Measurements from ENCODE around the gene TMEM203. TPM values are rescaled to one million over a fixed set of nuclear protein-coding genes. Genes with fewer than 3 reads are reported as not detected.
A peak's percentile ranks its signal among the peaks of the same experiment; 100 is the strongest.

The TMEM203 gene
- total RNA-seq, 4 donors from 2014 or later = 18.9 to 42.1 (median 28.7) TPM

DNA sequence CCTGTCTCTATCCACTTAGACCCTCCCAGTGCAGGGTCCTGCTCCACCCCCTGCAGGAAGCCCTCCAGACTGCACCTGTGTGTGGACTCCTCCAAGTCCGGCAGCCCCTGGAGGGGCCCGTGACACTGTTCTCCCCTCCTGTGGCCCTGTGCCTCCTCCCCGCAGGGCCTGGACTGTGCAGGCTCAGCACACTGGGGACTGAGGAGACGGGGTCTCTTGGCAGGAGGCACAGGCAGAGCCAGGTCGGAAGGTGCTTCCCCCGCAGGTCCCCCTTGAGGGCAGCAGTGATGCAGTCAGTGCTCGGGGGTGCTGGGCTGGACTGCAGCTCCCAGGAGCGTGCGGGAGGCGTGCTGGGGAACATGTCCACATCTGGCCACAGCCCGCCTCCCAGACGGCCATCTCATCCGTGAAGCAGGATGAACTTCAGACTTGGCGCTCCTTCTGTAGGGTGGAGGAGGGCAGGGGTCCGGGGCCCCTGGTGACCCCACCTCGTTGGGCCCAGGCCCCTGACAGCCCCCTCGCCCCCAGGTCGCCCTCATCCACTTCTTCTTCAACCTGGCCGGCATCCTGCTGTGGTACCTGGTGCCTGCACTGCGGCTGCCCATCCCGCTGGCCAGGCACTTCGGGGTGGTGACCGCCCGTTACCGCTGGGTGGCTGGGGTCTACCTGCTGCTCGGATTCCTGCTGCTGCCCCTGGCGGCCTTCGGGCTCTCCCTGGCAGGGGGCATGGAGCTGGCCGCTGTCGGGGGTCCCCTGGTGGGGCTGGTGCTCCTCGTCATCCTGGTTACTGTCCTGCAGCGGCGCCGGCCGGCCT is 30.2 kb upstream of the TMEM203 start:
- H3K27ac ChIP-seq = no peak overlapping the region
- in situ Hi-C loops (cut with MboI; ENCODE audit: low pct_ligation_motif_present in 1 of 4, low pct_unique_long_range_greater_than_20kb in 1 of 4, low sequenced_read_pairs in 3 of 4) (loop anchor here in 1 of 4 donors (10.0 kb wide), 1 partner anchor 111 kb away; no protein-coding TSS in a partner anchor), intact Hi-C loops (cut with DNase I; ENCODE audit: low total_unique reads) (no loop called here)
- WGBS, 2 donors (ENCODE audit: low coverage in 1 of 2) = 61% methylated on average over 15 of the region's 35 CpGs; no CpG with 5 or more reads in 1 of the 2 donors
- H3K4me3 ChIP-seq = peak overlapping the region in 1 of 4 donors; percentile 26
- TF ChIP-seq EP300 (IDR thresholded peaks at IDR 0.05; ENCODE audit: low read depth) (no peak), POLR2A (IDR thresholded peaks at IDR 0.05) (no peak), POLR2AphosphoS5 (IDR thresholded peaks at IDR 0.05) (no peak)
- TF ChIP-seq, protein P1, sequence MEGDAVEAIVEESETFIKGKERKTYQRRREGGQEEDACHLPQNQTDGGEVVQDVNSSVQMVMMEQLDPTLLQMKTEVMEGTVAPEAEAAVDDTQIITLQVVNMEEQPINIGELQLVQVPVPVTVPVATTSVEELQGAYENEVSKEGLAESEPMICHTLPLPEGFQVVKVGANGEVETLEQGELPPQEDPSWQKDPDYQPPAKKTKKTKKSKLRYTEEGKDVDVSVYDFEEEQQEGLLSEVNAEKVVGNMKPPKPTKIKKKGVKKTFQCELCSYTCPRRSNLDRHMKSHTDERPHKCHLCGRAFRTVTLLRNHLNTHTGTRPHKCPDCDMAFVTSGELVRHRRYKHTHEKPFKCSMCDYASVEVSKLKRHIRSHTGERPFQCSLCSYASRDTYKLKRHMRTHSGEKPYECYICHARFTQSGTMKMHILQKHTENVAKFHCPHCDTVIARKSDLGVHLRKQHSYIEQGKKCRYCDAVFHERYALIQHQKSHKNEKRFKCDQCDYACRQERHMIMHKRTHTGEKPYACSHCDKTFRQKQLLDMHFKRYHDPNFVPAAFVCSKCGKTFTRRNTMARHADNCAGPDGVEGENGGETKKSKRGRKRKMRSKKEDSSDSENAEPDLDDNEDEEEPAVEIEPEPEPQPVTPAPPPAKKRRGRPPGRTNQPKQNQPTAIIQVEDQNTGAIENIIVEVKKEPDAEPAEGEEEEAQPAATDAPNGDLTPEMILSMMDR (IDR thresholded peaks at IDR 0.05) = no peak
- no peaks in the 10 kb centered on the region for H3K9me3 ChIP-seq
- peaks cover 44% of the 10 kb centered on the region for H3K27me3 ChIP-seq
- no peaks in the 10 kb centered on the region for H3K36me3 ChIP-seq
- H3K4me1 ChIP-seq = peaks cover 34 to 52% (median 44%) of the 10 kb centered on the region in 4 donors
- no peak for DNase-seq

DNA sequence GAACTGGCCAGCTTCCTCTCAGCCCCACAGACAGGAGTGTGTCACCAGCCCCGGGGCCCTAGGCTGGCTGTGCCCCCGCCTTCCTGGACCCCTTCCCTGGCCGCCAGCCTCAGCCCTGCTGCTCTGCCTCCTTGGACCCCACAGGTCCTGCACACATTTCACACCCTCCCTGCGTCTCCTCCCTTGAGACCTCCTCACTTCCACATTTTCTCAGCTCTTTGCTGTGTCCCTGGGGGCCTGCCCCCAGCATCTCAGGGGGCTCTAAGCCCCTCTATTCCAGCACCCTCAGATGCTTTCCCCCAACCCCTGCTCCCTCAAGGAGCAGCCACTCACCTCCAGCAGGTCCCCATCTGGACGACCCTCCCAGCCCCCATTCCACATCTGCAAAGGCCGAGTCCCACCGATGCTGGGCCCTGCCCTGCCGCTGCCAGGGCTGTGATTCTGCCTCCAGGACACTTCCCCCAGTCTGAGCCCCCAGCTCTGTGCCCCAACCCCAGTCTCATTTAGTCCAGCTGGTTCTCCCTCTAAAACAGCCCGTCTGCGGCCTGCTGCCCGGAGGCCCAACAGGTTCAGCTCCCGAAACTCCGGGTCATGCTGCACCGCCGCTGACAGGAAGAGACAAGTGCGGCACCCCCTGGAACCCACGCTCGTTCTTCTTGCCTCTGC is 29.4 kb upstream of the TMEM203 start:
- Histone ChIP-seq H3K9me3 (no peaks in the 10 kb centered on the region), H3K4me3 (no peak overlapping the region), H3K4me1 (peaks cover 37 to 57% (median 45%) of the 10 kb centered on the region in 4 donors), H3K36me3 (no peaks in the 10 kb centered on the region), H3K27me3 (peaks cover 52% of the 10 kb centered on the region), H3K27ac (no peak overlapping the region)
- no peak for DNase-seq
- in situ Hi-C loops (cut with MboI; ENCODE audit: low pct_ligation_motif_present in 1 of 4, low pct_unique_long_range_greater_than_20kb in 1 of 4, low sequenced_read_pairs in 3 of 4) = loop anchor here in 1 of 4 donors (10.0 kb wide), 1 partner anchor 110 kb away; no protein-coding TSS in a partner anchor
- intact Hi-C loops (cut with DNase I; ENCODE audit: low total_unique reads) = no loop called here
- WGBS, 2 donors (ENCODE audit: low coverage in 1 of 2) = 66 to 80% methylated on average over 2 to 17 of the region's 18 CpGs
- TF ChIP-seq POLR2A (IDR thresholded peaks at IDR 0.05) (no peak), POLR2AphosphoS5 (IDR thresholded peaks at IDR 0.05) (no peak), EP300 (IDR thresholded peaks at IDR 0.05; ENCODE audit: low read depth) (no peak)
- TF ChIP-seq, protein P1 (IDR thresholded peaks at IDR 0.05) = no peak

DNA sequence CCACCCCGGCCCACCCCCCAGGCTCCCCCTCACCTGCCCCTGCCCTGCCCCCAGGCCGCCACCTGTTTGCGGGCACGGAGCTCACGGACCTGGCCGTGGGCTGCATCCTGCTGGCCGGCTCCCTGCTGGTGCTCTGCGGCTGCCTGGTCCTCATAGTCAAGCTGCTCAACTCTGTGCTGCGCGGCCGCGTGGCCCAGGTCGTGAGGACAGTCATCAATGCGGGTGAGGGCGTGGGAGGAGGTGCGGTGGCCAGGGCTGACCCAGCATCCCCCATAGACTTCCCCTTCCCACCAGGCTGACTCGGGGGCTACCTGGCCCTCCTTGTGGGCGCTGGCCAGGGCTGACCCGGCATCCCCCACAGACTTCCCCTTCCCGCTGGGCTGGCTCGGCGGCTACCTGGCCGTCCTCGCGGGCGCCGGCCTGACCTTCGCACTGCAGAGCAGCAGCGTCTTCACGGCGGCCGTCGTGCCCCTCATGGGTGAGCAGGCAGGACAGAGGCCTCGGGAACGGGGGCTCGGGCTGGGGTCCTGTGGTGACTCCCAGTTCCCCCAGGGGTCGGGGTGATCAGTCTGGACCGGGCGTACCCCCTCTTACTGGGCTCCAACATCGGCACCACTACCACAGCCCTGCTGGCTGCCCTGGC is 28.7 kb upstream of the TMEM203 start:
- in situ Hi-C loops (cut with MboI; ENCODE audit: low pct_ligation_motif_present in 1 of 4, low pct_unique_long_range_greater_than_20kb in 1 of 4, low sequenced_read_pairs in 3 of 4) (loop anchor here in 1 of 4 donors (10.0 kb wide), 1 partner anchor 109 kb away; no protein-coding TSS in a partner anchor), intact Hi-C loops (cut with DNase I; ENCODE audit: low total_unique reads) (no loop called here)
- peaks cover 30 to 53% (median 43%) of the 10 kb centered on the region in 4 donors for H3K4me1 ChIP-seq
- H3K27me3 ChIP-seq = peaks cover 59% of the 10 kb centered on the region
- no peak overlapping the region for H3K27ac ChIP-seq
- H3K36me3 ChIP-seq = no peaks in the 10 kb centered on the region
- TF ChIP-seq POLR2A (IDR thresholded peaks at IDR 0.05) = no peak
- TF ChIP-seq POLR2AphosphoS5 (IDR thresholded peaks at IDR 0.05) = no peak
- no peak for TF ChIP-seq EP300 (IDR thresholded peaks at IDR 0.05; ENCODE audit: low read depth)
- TF ChIP-seq, protein P1 (IDR thresholded peaks at IDR 0.05) = no peak
- DNase-seq = no peak
- 25% methylated on average over 26 of the region's 40 CpGs; no CpG with 5 or more reads in 1 of the 2 donors for WGBS, 2 donors (ENCODE audit: low coverage in 1 of 2)
- no peak overlapping the region for H3K4me3 ChIP-seq
- H3K9me3 ChIP-seq = no peaks in the 10 kb centered on the region
